ENCODE measurements around the gene JAML.
A peak's percentile ranks its signal among the peaks of the same experiment; 100 is the strongest.
"Not testable (repeated sequence)": the region's sequence is repeated elsewhere in the genome, so short reads cannot be mapped to it uniquely, and the experiment has no call there.

Gene JAML

DNA sequence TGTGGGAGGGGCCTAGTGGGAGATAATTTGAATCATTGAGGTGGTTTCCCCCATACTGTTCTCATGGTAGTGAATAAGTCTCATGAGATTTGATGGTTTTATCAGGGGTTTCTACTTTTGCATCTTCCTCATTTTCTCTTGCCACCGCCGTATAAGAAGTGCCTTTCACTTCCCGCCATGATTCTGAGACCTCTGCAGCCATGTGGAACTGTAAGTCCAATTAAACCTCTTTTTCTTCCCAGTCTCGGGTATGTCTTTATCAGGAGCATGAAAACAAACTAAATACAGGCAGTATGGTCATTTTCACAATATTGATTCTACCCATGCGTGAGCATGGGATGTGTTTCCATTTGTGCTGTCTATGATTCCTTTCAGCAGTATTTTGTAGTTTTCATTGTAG, 32.0 kb downstream of the JAML start:
- DNase-seq, result peak in 1 of 3 donors; percentile 10

DNA sequence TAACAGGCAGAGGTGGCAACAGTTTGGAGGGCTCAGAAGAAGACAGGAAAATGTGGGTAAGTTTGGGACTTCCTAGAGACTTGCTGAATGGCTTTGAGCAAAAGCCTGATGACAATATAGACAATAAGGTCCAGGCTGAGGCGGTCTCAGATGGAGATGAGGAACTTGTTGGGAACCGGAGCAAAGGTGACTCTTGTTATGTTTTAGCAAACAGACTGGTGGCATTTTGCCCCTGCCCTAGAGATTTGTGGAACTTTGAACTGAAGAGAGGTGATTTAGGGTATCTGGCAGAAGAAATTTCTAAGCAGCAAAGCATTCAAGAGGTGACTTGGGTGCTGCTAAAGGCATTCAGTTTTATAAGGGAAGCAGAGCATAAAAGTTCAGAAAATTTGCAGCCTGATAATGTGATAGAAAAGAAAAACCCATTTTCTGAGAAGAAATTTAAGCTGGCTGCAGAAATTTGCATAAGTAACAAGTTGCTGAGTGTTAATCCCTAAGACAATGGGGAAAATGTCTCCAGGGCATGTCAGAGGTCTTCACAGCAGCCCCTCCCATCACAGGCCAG, 33.8 kb downstream of the JAML start:
- not testable (repeated sequence) for DNase-seq

DNA sequence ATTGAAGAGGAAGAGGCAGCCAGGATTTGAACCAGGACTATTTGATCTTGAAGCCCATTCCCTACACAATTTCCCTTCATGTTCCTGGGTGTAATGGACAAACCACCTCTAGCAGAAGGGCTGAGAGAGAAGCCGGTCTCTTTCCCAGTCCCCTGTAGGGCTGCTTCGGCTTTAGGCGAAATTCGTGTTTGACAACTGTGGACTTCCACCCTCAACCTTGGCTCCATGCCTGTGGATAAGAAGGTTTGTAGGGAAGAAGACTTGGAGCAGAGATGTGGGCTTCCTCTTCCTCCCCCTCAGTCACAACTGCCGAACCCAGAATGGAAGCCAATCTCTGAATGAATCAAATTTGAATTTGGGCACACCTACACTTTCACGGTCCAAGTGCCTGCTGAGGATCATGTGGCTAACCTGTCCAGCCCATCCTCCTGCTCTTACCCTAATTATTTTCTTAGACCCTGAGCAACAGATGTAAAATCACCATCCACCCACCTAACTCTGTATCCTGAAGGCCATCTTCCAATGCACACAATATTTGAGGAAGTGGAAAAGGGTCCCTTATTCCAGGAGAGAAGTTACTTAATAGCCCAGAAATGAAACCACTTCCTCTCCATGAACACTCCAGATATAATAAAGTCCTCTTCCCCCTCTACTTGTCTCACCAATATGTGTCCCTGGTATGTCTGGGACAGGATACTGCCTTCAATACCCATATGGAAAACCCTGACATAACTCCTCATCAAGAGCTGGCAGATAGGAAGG, 38.3 kb downstream of the JAML start:
- DNase-seq, result peak; percentile 47 to 66 (median 63)

GRCh38 chr11:118184784-118185579, 39.8 kb downstream of the JAML start:
- peak; percentile 32 to 65 (median 57) for DNase-seq

DNA sequence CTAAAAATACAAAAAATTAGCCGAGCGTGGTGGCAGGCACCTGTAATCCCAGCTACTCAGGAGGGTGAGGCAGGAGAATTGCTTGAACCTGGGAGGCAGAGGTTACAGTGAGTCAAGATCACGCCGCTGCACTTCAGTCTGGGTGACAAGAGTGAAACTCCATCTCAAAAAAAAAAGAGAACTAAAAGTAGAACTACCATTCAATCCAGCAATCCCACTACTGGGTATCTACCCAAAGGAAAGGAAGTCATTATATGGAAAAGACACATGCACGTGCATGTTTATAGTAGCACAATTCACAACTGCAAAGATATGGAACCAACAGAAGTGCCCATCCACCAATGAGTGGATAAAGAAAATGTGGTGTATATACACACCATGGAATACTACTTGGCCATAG, 41.1 kb downstream of the JAML start:
- DNase-seq, result peak; percentile 54 to 71 (median 67)

- no peak for DNase-seq
Measured at GRCh38 chr11:118180300-118180703, 44.5 kb downstream of the JAML start.

- DNase-seq, result no peak
Measured at GRCh38 chr11:118176778-118177134, 48.1 kb downstream of the JAML start.

DNA sequence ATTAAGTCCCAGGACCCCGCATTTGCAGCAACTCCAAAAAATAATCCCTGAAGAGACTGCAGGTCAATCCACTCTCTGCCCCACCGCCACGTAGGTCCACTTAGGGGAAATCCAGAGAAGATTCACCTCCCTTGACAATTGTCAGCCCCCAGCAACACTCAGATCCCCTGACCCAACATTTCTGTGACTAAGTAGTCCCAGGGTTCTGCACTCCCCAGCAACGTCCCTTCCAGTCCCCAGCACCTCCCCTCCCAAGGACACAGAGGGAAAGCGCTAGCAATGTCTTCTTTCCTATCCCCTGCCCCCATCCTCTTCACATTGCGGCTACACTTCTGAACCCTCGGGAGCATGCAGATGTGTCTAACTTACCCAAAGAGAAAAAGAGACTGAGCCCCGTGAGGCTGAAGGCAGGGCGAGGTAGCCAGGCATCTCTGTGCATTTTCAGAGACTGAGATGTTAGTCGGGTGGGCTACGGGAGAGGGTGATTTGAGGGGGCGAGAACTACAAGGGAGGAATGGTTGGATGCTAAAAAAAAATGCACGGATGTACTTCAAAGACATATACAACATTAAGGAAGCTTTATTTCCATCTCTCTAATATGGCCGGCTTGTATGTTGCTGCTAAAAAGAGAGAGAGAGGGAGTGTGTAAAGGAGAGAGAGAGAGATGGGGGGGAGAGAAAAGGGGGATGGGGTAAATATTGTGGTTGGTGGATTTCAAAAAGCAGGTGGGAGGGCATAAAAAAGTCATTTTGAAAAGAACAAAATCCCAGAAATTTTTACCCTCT, 48.6 kb downstream of the JAML start, which contains the start of gene SCN2B:
SCN2B (minus strand) TSS at position 647 of the 785 bp plus-strand sequence; CDS start at position 439, 208 bp downstream.
- no peak for DNase-seq

- DNase-seq, result no peak
Measured at GRCh38 chr11:118175031-118175992, 49.5 kb downstream of the JAML start.

DNA sequence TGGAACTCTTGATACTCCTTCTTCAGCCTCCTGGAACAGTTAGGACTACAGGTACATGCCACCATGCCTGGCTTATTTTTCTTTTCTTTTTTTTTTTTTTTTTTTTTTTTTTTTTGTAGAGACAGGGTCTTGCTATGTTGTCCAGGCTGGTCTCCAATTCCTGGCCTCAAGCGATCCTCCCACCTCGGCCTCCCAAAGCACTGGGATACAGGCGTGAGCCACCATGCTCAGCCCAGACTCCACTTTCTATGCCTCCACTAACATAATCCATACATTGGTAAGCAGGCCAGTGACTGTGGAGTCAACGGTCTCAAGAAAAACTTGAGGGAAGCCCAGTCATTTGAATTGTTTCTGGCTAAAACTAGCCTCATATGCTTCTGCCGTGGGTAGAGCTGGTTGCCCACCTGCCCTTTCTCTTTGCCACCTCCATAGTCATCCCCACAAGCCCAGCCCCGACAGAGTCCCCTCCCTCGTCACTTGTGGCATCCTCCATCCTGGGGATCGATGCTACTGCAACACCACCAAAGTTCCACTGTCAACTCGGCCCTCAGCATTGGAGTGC, 50.7 kb downstream of the JAML start:
- DNase-seq, result no peak

- DNase-seq, result no peak
Measured at GRCh38 chr11:118172356-118172755, 52.5 kb downstream of the JAML start.

DNA sequence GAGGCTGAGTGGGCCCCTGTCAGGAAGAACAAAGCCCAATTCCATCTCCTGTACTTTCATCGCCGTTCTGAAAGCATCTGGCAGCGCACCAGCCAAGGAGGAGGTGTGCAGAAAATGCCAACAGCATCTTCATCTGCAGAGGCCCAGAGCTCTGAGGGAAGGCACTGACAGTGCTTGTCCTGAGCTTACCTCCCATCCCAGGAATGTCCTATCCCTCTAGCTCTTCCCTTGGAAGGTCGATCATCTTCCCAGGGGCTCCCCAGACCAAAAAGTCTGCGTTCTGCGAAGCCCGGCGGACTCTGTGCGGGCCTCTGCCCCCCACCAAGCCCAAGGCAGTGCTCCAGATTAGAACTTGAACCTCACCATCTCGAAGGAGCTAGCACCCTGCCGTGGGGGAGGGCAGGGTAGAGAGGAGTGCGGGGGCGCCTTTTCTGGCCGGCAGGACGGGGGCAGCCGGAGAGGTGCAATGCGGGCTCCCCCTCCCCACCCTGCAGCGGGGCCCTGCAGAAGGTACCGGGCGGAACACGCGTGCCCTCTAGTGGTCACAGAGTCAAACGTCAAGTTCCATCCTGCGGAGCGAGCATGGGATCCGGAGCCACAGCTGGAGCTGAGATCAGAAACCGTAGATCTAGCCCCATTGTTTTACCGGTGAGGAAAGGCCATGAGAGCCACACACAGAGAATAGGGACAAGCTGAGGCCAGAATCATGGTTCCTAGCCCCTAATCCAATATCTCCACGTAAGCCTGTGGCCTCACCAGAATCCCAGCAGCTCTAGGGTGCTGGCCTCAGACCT, 53.3 kb downstream of the JAML start:
- peak; percentile 73 to 87 (median 84) for DNase-seq

DNA sequence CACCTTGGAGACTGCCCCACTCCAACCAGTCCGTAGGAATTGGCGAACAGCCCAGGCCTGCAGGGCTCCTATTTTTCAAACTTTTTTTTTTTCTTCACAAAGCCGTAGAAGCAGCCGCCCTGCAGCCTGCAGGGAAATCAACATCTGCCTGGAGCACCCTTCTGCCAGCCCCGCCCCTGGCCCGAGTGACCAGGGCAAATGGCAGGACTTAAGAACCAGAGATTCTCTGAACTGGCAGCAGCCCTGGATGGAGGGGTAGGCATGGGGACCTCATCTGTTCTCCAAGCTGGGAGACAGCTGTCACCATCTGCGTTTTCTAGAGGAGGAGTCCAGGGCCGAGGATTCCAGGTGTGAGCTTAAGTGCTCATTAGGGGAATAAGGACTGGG, 53.9 kb downstream of the JAML start:
- no peak for DNase-seq

DNA sequence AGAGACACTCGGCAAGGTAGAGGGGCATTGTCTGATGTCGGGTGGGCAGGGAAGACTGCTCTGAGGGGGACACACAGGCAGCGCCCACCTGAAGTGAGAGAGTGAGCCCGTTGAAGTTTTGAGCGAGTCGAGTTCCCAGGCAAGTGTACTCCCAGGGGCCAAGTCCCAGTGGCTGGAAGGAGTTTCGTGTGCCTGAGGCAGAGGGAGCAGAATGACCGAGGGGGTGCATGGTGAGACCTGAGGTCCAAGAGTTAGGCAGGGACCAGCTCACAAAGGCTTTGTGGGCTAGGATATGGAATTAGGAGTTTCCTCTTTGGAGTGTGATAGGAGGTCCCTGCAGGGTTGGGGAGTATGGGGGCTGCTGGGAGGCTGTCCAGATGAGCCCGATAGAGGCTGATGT, 54.6 kb downstream of the JAML start:
- DNase-seq, result no peak

DNA sequence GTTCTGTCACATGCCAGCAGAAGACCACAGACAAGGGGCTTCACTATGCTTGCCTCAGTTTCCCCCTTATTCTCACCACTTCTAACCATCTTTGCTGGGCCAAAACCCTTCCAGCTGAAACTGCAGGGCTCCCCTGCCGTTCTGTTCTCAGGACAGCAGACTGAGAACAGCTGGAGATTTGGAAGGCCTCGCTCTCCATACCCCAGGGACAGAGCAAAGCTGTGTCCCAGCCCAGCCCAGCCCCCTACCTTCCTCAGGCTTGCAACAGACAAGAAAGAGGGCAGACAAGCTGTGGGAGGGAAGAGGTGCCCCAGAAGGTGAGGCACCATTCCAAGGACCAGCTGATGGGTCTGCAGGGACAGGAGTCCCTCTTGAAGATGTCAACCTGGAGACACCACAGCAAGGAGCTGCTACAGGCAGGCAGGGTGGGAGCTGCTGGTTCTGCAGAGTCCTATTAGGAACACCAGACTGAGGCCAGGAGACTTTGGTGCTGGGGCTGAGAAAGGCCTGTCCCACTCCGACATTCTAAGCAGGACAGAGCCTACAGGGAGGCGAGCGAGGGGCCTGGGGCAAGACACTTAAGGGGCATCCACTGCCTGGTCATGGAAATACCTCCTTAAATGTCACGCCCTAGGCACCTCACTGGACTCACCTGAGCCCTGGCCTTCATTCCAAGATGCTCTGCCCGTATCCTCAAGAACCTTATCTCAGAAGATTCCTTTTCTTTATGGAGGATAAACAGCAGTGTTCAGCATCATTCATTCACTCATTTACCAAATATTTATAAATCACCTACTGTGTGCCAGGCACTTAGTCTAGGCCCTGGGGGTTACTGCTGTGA, 55.3 kb downstream of the JAML start:
- DNase-seq, result no peak

DNA sequence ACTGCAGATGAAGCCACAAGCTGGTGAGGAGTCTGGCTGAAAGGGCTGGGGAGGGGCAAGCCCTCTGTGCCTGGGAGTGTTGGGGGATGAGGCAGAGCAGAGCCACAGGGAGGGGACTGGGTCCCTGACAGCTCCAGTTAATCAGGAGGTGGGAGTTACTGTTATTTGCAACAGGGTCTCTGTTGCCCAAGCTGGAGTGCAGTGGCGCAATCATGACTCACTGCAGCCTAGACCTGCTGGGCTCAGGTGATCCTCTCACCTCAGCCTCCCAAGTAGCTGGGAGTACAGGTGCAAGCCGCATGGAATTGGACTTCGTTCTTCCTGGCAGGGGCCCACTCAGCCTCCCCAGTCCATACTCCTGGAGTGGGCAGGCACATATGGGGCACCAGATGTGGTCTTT, 56.1 kb downstream of the JAML start:
- DNase-seq, result no peak

GRCh38 chr11:118168316-118168715, 56.5 kb downstream of the JAML start:
- DNase-seq, result no peak

GRCh38 chr11:118167906-118168305, 56.9 kb downstream of the JAML start:
- no peak for DNase-seq

- no peak for DNase-seq
Measured at GRCh38 chr11:118167253-118167652, 57.6 kb downstream of the JAML start.

DNA sequence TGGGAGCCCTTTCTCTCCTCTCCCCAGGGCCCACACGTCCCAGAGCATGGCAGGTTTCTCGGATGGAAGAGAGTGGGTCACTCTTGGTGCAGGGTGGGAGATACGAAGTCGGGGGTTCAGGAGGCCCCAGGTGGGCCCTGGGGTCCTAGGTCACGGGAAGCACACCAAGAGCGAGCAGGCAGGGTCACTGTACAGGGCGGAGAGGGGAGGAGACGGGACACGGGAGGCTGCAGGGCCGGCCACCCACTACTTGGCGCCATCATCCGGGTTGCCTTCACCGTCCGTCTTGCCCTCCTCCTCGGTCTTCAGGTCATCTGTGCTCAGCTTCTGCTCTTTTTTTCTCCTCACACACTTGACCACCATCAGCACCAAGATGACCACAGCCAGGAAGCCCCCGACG, 58.2 kb downstream of the JAML start:
- no peak for DNase-seq
